ENCODE results near the gene SMIM13. TPM values are rescaled to one million over a fixed set of nuclear protein-coding genes. Genes with fewer than 3 reads are reported as not detected.

SMIM13 gene
- total and polyA plus RNA-seq, 10 donors = 1.5 to 8.3 (median 5.9) TPM

DNA sequence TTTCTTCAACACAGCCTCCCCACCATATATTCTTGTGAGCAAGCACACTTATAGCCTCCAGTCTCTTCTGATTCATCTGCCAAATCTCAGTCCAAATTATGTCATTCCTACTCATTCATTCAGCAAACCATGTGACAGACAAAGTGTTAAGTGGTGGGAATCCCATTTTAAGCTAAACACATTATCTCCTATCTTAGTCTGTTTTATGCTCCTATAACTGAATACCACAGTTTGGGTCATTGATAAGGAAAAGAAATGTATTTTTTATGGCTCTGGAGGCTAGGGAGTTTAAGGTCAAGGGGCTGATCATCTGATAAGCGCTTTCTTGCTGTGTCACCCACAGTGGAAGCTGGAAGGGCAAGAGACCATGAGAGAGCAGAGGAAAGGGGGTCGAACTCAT is 23.9 kb upstream of the SMIM13 start:
- no peak for TF ChIP-seq POLR2A (IDR thresholded peaks at IDR 0.05)
- no peak for TF ChIP-seq POLR2AphosphoS5 (IDR thresholded peaks at IDR 0.05)
- Histone ChIP-seq H3K4me1 (no peaks in the 10 kb centered on the region), H3K27ac (no peak overlapping the region), H3K4me3 (no peak overlapping the region), H3K9me3 (no peaks in the 10 kb centered on the region), H3K36me3 (no peaks in the 10 kb centered on the region), H3K27me3 (replicated peaks in 1 of 7) (no peaks in the 10 kb centered on the region)
- intact Hi-C loops (cut with DNase I; ENCODE audit: low total_unique reads) = loop anchor here (2.0 to 10.0 kb wide), 2 partner anchors 115 to 595 kb away; no protein-coding TSS in a partner anchor
- WGBS, 5 donors = 57 to 75% (median 63%) methylated on average over 2 of the region's 2 CpGs
- DNase-seq = no peak

- Histone ChIP-seq H3K36me3 (no peaks in the 10 kb centered on the region), H3K27me3 (replicated peaks in 1 of 7) (no peaks in the 10 kb centered on the region), H3K27ac (no peak overlapping the region), H3K4me3 (no peak overlapping the region), H3K9me3 (no peaks in the 10 kb centered on the region), H3K4me1 (no peaks in the 10 kb centered on the region)
- no peak for TF ChIP-seq POLR2A (IDR thresholded peaks at IDR 0.05)
- no peak for TF ChIP-seq CTCF (IDR thresholded peaks at IDR 0.05 in 8 of 11, conservative IDR thresholded peaks at IDR 0.05 in 3 of 11)
- TF ChIP-seq POLR2AphosphoS5 (IDR thresholded peaks at IDR 0.05) = no peak
- intact Hi-C loops (cut with DNase I; ENCODE audit: low total_unique reads) = no loop called here
- no peak for DNase-seq
- WGBS, 5 donors = 82 to 99% (median 95%) methylated on average over 4 of the region's 4 CpGs
Measured at GRCh38 chr6:11072101-11072500, 21.5 kb upstream of the SMIM13 start.

- Histone ChIP-seq H3K27me3 (replicated peaks in 1 of 7) (no peaks in the 10 kb centered on the region), H3K36me3 (no peaks in the 10 kb centered on the region), H3K9me3 (no peaks in the 10 kb centered on the region), H3K27ac (no peak overlapping the region), H3K4me3 (no peak overlapping the region), H3K4me1 (no peaks in the 10 kb centered on the region)
- 79 to 91% (median 82%) methylated on average over 2 of the region's 2 CpGs for whole genome bisulfite sequencing, 5 donors
- TF ChIP-seq CTCF (IDR thresholded peaks at IDR 0.05 in 8 of 11, conservative IDR thresholded peaks at IDR 0.05 in 3 of 11) (no peak), POLR2AphosphoS5 (IDR thresholded peaks at IDR 0.05) (no peak), POLR2A (IDR thresholded peaks at IDR 0.05) (no peak)
- no peak for DNase-seq
- intact Hi-C loops (cut with DNase I; ENCODE audit: low total_unique reads) = no loop called here
Measured at GRCh38 chr6:11076540-11076939, 17.1 kb upstream of the SMIM13 start.

DNA sequence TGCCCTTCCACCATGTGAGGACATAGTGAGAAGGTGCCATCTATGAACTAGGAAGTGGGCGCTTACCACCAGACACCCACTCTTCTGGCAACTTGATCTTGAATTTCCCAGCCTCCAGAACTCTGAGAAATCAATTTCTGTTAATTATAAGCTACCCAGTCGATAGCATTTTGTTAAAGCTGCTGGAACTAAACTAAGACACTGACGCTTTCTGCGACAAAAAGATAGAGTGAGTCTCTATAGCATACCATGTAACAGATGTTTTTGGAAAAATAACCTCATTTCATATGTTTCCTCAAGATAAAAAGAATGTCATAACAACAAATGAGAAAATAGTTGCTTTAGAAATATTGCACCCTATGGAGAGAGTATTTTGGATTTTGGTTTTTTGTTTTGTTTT is 15.4 kb upstream of the SMIM13 start:
- Histone ChIP-seq H3K27me3 (replicated peaks in 1 of 7) (no peaks in the 10 kb centered on the region), H3K9me3 (no peaks in the 10 kb centered on the region), H3K4me1 (no peaks in the 10 kb centered on the region), H3K36me3 (no peaks in the 10 kb centered on the region), H3K4me3 (no peak overlapping the region), H3K27ac (no peak overlapping the region)
- DNase-seq = no peak
- WGBS, 5 donors = 90 to 95% (median 91%) methylated on average over 4 of the region's 4 CpGs
- intact Hi-C loops (cut with DNase I; ENCODE audit: low total_unique reads) = no loop called here
- no peak for TF ChIP-seq POLR2A (IDR thresholded peaks at IDR 0.05)
- no peak for TF ChIP-seq POLR2AphosphoS5 (IDR thresholded peaks at IDR 0.05)
- no peak for TF ChIP-seq CTCF (IDR thresholded peaks at IDR 0.05 in 8 of 11, conservative IDR thresholded peaks at IDR 0.05 in 3 of 11)

DNA sequence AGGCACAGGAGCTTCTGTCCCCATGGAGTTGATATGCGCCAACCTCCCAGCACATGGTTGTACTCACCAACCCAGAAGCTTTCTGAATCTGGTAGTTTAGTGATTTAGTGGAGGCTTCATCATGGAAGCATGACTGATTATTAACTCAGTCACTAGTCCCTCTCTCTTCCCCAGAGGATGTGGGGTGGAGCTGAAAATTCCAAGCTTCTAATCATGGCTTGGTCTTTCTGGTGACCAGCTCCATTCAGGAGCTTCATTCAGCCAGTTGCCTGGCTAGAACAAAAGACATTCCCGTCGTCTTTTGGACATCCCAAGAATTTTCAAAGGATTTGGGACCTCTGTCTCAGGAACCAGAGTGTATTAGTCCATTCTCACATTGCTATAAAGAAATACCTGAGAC is 13.3 kb upstream of the SMIM13 start:
- no peaks in the 10 kb centered on the region for H3K9me3 ChIP-seq
- no peak overlapping the region for H3K4me3 ChIP-seq
- intact Hi-C loops (cut with DNase I; ENCODE audit: low total_unique reads) = no loop called here
- no peaks in the 10 kb centered on the region for H3K36me3 ChIP-seq
- H3K27me3 ChIP-seq (replicated peaks in 1 of 7) = no peaks in the 10 kb centered on the region
- TF ChIP-seq CTCF (IDR thresholded peaks at IDR 0.05 in 8 of 11, conservative IDR thresholded peaks at IDR 0.05 in 3 of 11) (no peak), POLR2A (IDR thresholded peaks at IDR 0.05) (no peak), POLR2AphosphoS5 (IDR thresholded peaks at IDR 0.05) (no peak)
- H3K4me1 ChIP-seq = no peaks in the 10 kb centered on the region
- no peak overlapping the region for H3K27ac ChIP-seq
- WGBS, 5 donors = 57 to 84% (median 73%) methylated on average over 3 of the region's 3 CpGs
- no peak for DNase-seq
